Keratinocyte (primary cell): ENCODE results near the gene RRAS2. TPM values are rescaled to one million over a fixed set of nuclear protein-coding genes. Genes with fewer than 3 reads are reported as not detected.

Experiments used
- DNase-seq: peaks from one replicate; pipeline ENCODE4 v3.0.0-alpha.2; 2011; ENCODE audit warnings: low read depth, missing footprints, low spot score
- FAIRE-seq: peaks from 2 replicates; lab custom pipeline; 2011; peaks lifted over from hg19 to GRCh38; lab: Jason Lieb, UNC
- H2AFZ ChIP-seq: 2 replicates; pipeline ENCODE4 v1.6.0; 2012; ENCODE audit warnings: low read length, control low read depth, inconsistent platforms; ENCODE audit not compliant: control insufficient read depth
- H3K27ac ChIP-seq: 2 replicates; pipeline ENCODE4 v1.5.1; 2011; ENCODE audit warnings: low read length; ENCODE audit not compliant: control insufficient read depth, insufficient read depth
- H3K27me3 ChIP-seq: 3 replicates; pipeline ENCODE4 v1.6.0; 2011; ENCODE audit warnings: low read length; ENCODE audit not compliant: control insufficient read depth, insufficient read depth; ENCODE audit errors: extremely low read depth
- H3K36me3 ChIP-seq, 2 experiments: 2 replicates in 1 of 2; 3 replicates in 1 of 2; pipeline ENCODE4 v1.5.1; 2011; ENCODE audit warnings: low read length in 2 of 2, mild to moderate bottlenecking in 1 of 2; ENCODE audit not compliant: control insufficient read depth in 2 of 2, insufficient read depth in 2 of 2; ENCODE audit errors: extremely low read depth in 1 of 2
- H3K4me1 ChIP-seq: 3 replicates; pipeline ENCODE4 v1.5.1; 2011; ENCODE audit warnings: low read length; ENCODE audit not compliant: control insufficient read depth, insufficient read depth; ENCODE audit errors: extremely low read depth
- H3K4me2 ChIP-seq: 3 replicates; pipeline ENCODE4 v1.6.0; 2011; ENCODE audit warnings: low read depth, low read length; ENCODE audit not compliant: control insufficient read depth, insufficient read depth; ENCODE audit errors: extremely low read depth
- H3K4me3 ChIP-seq, 3 experiments: fragments of 200-600 bp in 1 of 3; sonication (generic) in 1 of 3; 2 replicates in 2 of 3; 3 replicates in 1 of 3; pipeline ENCODE4 v1.5.1; 2011 to 2016; ENCODE audit warnings: low read length in 3 of 3, mild to moderate bottlenecking in 3 of 3, control low read depth in 2 of 3, inconsistent platforms in 1 of 3, low read depth in 1 of 3, mixed read lengths in 1 of 3, mixed run types in 1 of 3, moderate library complexity in 1 of 3; ENCODE audit not compliant: control insufficient read depth in 2 of 3, insufficient read depth in 2 of 3; ENCODE audit errors: extremely low read depth in 1 of 3
- H3K79me2 ChIP-seq: 2 replicates; pipeline ENCODE4 v1.6.0; 2012; ENCODE audit warnings: low read length; ENCODE audit not compliant: control insufficient read depth, insufficient read depth
- H3K9ac ChIP-seq: 3 replicates; pipeline ENCODE4 v1.6.0; 2011; ENCODE audit warnings: low read length; ENCODE audit not compliant: control insufficient read depth, insufficient read depth; ENCODE audit errors: extremely low read depth
- H3K9me1 ChIP-seq: 3 replicates; pipeline ENCODE4 v1.6.0; 2011; ENCODE audit warnings: low read length; ENCODE audit not compliant: control insufficient read depth, insufficient read depth; ENCODE audit errors: extremely low read depth
- H3K9me3 ChIP-seq: 2 replicates; pipeline ENCODE4 v1.5.1; 2012; ENCODE audit warnings: low read depth, low read length; ENCODE audit not compliant: control insufficient read depth
- H4K20me1 ChIP-seq: 3 replicates; pipeline ENCODE4 v1.6.0; 2011; ENCODE audit warnings: low read length; ENCODE audit not compliant: control insufficient read depth, insufficient read depth; ENCODE audit errors: extremely low read depth
- CTCF ChIP-seq, 3 experiments: IDR thresholded peaks in 1 of 3; conservative IDR thresholded peaks in 1 of 3; optimal IDR thresholded peaks in 1 of 3; 2 replicates in 2 of 3; 3 replicates in 1 of 3; pipeline versions ENCODE3 to v1.5.1; 2011; ENCODE audit warnings: low read length in 3 of 3, mild to moderate bottlenecking in 3 of 3, moderate library complexity in 2 of 3, control low read depth in 1 of 3, inconsistent platforms in 1 of 3; ENCODE audit not compliant: insufficient read depth in 2 of 3; ENCODE audit errors: extremely low read depth in 1 of 3
- EZH2 ChIP-seq: IDR thresholded peaks from one replicate; pipeline ENCODE4 v1.6.1; 2012; ENCODE audit warnings: inconsistent platforms, mild to moderate bottlenecking, low read length, moderate library complexity
- dilution Hi-C: fragments of 300-500 bp; cut with MboI; formaldehyde crosslinking; loops from one replicate; pipeline ENCODE4 v1.7.0; 2020; ENCODE audit warnings: low sequenced_read_pairs; ENCODE audit not compliant: extremely low pct_ligation_motif_present
- polyA plus RNA-seq, 5 experiments: library from polyadenylated mRNA; depleted of rRNA in 3 of 5; stranded (reverse) in 3 of 5; stranded (forward) in 1 of 5; unstranded in 1 of 5; fragments of >200 nt; gene quantifications; 1 replicate in 1 of 5; 2 replicates in 3 of 5; 3 replicates in 1 of 5; pipeline versions ENCODE4 v1.2.1 to v1.2.3, GENCODE V29; 2011 to 2012; ENCODE audit warnings: missing spikeins in 2 of 5, low read depth in 1 of 5, low replicate concordance in 1 of 5

RRAS2 gene
- polyA plus RNA-seq, 1 donor (not counting 4 experiments of a cell fraction or from before 2014, with no cell fraction given): 99.3 TPM

- Histone ChIP-seq H3K79me2 (peaks cover 90% of the 10 kb centered on the region), H4K20me1 (peaks cover 16% of the 10 kb centered on the region), H3K36me3 (no peaks in the 10 kb centered on the region), H2AFZ (no peak overlapping the region), H3K4me3 (no peak overlapping the region), H3K9ac (no peak overlapping the region), H3K4me1 (peaks cover 37% of the 10 kb centered on the region), H3K9me1 (peaks cover 3% of the 10 kb centered on the region), H3K4me2 (no peak overlapping the region), H3K27me3 (no peaks in the 10 kb centered on the region), H3K27ac (no peak overlapping the region), H3K9me3 (no peaks in the 10 kb centered on the region)
- FAIRE-seq: no peak
- TF ChIP-seq EZH2: no peak
- TF ChIP-seq CTCF (optimal IDR thresholded peaks at IDR 0.05 in 1 of 3, IDR thresholded peaks at IDR 0.05 in 1 of 3, conservative IDR thresholded peaks at IDR 0.05 in 1 of 3; ENCODE audit: extremely low read depth in 1 of 3, insufficient read depth in 2 of 3, low read length in 3 of 3): no peak
- dilution Hi-C loops: no loop called here
- DNase-seq: no peak
These were observed 44.9 kb downstream of the RRAS2 start for GRCh38 chr11:14314127-14314526.

GRCh38 chr11:14312736-14313438 is 46.1 kb downstream of the RRAS2 start:
- Histone ChIP-seq H3K27me3 (no peaks in the 10 kb centered on the region), H3K79me2 (peaks cover 90% of the 10 kb centered on the region), H3K4me1 (peaks cover 27% of the 10 kb centered on the region), H3K9me1 (peaks cover 3% of the 10 kb centered on the region), H4K20me1 (peaks cover 11% of the 10 kb centered on the region), H3K9me3 (no peaks in the 10 kb centered on the region), H3K4me3 (no peak overlapping the region), H3K27ac (no peak overlapping the region), H2AFZ (no peak overlapping the region), H3K9ac (no peak overlapping the region), H3K4me2 (no peak overlapping the region), H3K36me3 (no peaks in the 10 kb centered on the region)
- DNase-seq (no peak), FAIRE-seq (no peak)
- TF ChIP-seq EZH2 (no peak), CTCF (optimal IDR thresholded peaks at IDR 0.05 in 1 of 3, IDR thresholded peaks at IDR 0.05 in 1 of 3, conservative IDR thresholded peaks at IDR 0.05 in 1 of 3; ENCODE audit: extremely low read depth in 1 of 3, insufficient read depth in 2 of 3, low read length in 3 of 3) (no peak)
- dilution Hi-C loops: no loop called here
